NB4 (cell line): ENCODE measurements around the gene FAM177A1.

Experiments used
- MYC ChIP-seq: IDR thresholded peaks from 2 replicates; pipeline ENCODE4 v1.6.1; 2011; ENCODE audit warnings: low read depth, low read length
- POLR2A ChIP-seq: IDR thresholded peaks from 2 replicates; pipeline ENCODE4 v1.6.1; 2011; ENCODE audit warnings: mild to moderate bottlenecking; ENCODE audit not compliant: insufficient read length; ENCODE audit errors: extremely low read depth
- TF ChIP-seq, protein P1 (sequence below): IDR thresholded peaks from one replicate; pipeline ENCODE4 v1.5.1; 2012; ENCODE audit warnings: low read depth, low read length
- TF ChIP-seq, protein P2 (sequence below): IDR thresholded peaks from 2 replicates; pipeline ENCODE4 v1.6.1; 2011; ENCODE audit warnings: low read depth, low read length

DNA sequence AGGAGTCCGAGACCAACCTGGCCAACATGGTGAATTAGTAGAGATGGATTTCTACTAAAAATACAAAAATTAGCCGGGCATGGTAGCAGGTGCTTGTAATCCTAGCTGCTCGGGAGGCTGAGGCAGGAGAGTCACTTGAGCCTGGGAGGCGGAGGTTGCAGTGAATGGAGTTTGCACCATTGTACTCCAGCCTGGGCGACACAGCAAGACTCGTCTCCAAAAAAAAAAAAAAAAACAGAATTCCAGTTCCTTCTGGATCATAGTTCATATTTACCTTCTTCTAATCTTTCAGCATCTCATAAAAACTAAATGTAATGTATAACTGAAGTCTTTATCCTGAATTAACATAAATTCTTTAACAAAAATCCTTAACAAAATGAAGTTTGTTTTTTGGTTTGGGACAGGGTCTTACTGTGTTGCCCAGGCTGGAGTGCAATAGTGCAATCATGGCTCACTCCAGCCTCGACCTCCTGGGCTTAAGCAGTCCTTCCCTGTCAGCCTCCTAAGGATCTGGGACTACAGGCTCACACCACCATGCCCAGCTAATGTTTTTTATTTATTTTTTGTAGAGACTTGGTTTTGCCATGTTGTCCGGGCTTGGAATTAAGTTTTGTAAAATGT is 37.6 kb downstream of the FAM177A1 start:
- TF ChIP-seq POLR2A (no peak), MYC (no peak)
- TF ChIP-seq, protein P1, sequence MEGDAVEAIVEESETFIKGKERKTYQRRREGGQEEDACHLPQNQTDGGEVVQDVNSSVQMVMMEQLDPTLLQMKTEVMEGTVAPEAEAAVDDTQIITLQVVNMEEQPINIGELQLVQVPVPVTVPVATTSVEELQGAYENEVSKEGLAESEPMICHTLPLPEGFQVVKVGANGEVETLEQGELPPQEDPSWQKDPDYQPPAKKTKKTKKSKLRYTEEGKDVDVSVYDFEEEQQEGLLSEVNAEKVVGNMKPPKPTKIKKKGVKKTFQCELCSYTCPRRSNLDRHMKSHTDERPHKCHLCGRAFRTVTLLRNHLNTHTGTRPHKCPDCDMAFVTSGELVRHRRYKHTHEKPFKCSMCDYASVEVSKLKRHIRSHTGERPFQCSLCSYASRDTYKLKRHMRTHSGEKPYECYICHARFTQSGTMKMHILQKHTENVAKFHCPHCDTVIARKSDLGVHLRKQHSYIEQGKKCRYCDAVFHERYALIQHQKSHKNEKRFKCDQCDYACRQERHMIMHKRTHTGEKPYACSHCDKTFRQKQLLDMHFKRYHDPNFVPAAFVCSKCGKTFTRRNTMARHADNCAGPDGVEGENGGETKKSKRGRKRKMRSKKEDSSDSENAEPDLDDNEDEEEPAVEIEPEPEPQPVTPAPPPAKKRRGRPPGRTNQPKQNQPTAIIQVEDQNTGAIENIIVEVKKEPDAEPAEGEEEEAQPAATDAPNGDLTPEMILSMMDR, result no peak
- TF ChIP-seq, protein P2, sequence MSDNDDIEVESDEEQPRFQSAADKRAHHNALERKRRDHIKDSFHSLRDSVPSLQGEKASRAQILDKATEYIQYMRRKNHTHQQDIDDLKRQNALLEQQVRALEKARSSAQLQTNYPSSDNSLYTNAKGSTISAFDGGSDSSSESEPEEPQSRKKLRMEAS, result no peak
